ENCODE data around the gene LILRB2.
A peak's percentile ranks its signal among the peaks of the same experiment; 100 is the strongest.
"Not testable (repeated sequence)": the region's sequence is repeated elsewhere in the genome, so short reads cannot be mapped to it uniquely, and the experiment has no call there.

LILRB2 gene

GRCh38 chr19:54272181-54272580, 8.7 kb downstream of the LILRB2 start:
- not testable (repeated sequence) for DNase-seq (ENCODE audit: low spot score)

GRCh38 chr19:54271587-54271986, 9.3 kb downstream of the LILRB2 start:
- not testable (repeated sequence) for DNase-seq (ENCODE audit: low spot score)

DNA sequence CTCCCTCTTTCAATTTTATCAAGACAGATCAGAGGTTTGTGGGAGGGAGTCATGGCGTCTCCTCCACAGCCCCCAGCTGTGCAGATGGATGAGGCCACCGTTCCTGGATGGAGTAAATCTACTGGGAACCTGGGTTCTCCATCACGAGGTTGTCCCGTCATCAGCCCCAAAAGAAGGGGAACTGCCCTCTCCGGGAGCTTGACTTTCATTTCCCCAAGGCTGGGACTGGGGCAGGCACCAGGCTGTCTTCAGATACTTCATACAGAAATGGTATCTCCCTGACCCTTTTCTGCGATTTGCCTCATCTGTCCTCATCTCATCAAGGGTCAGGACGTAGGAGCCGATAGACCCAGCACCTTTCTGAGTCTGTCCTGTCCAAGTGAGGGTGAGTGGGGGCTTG, 9.8 kb downstream of the LILRB2 start:
- DNase-seq (ENCODE audit: low spot score), result no peak

- no peak for DNase-seq (ENCODE audit: low spot score)
Measured at GRCh38 chr19:54268936-54269335, 12.0 kb downstream of the LILRB2 start.

- peak; percentile 74 for DNase-seq (ENCODE audit: low spot score)
Measured at GRCh38 chr19:54266133-54266532, 14.8 kb downstream of the LILRB2 start.

GRCh38 chr19:54262470-54262869, 18.4 kb downstream of the LILRB2 start:
- no peak for DNase-seq (ENCODE audit: low spot score)

DNA sequence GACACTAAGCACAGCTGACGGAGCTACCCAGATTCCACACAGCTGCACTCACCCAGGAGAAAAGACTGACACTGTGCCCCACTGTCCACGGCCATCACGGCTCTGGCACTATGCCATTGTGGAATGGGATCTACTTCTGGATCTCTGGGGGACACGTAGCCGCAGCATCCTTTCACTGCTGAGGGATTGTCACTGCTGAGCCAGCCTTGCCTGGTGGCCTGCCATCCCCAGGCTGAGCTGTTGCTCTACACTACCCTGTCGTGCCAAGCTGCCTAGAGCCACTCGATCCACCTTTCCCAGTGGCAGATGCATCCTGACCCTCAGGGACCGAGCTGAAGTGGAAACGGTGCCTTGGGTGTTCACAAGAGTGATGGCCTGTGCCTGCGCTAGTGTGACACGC, 18.8 kb downstream of the LILRB2 start:
- DNase-seq (ENCODE audit: low spot score), result no peak

DNA sequence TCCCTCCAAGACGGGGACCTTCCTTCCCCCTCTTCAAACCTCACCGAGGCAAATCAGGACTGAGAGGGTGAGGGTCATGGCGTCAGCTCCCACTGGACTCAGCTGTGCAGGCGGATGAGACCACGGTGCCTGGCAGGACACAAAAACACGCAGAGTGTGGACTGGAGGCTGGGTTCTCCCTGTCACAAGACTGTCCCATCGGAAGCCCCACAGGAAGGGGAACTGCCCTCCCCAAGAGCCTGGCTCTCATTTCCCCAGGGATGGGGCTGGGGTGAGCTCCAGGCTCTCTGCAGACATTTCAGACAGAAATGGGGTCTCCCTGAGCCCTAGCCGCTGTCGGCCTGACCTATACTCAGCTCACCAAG, 23.8 kb downstream of the LILRB2 start, which contains the start of gene LILRB5:
Gene LILRB5, minus strand, starts transcription at position 158 of the 365 bp plus-strand sequence. Its CDS starts 80 bp downstream, at position 78.
- DNase-seq (ENCODE audit: low spot score), result no peak

DNA sequence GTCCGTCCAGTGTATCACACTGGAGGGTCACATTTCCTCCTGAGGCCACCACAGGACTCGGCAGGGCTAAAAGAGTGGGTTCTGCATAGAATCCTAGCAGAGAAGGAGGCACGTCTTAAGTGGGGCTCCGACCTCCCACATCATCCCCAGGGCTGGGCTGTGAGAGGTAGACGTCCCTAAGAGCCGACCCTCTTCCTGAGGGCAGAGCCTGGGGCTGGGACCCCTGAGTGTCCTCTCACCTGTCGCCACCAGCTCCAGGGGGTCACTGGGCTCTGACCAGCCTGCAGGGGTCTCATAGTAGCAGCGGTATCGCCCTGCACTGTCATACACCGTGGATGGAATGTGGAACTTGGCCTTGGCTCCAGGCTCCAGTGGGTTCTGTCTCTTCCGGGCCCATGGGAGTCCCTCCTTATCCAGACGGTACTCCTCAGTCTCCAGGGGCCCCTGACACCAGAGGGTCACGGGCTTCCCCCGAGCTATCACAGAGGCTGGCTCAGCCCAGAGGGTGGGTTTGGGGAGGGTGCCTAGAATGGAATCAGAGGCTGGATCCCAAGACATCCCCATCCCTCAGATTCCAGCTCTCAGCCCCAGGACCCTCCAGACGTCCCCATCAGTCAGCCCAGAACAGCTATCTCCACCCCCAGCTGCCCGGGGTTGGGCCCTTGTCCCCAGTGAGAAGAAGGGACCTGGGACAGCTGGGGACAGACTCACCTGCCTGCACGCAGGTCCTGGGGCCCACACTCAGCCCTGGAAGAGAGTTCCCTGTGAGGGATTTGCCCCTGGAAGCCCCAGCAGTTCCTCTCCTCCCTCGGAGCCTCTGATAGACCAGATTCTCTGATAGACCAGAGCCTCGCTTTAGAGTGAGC, 24.4 kb downstream of the LILRB2 start:
- DNase-seq (ENCODE audit: low spot score), result no peak

DNA sequence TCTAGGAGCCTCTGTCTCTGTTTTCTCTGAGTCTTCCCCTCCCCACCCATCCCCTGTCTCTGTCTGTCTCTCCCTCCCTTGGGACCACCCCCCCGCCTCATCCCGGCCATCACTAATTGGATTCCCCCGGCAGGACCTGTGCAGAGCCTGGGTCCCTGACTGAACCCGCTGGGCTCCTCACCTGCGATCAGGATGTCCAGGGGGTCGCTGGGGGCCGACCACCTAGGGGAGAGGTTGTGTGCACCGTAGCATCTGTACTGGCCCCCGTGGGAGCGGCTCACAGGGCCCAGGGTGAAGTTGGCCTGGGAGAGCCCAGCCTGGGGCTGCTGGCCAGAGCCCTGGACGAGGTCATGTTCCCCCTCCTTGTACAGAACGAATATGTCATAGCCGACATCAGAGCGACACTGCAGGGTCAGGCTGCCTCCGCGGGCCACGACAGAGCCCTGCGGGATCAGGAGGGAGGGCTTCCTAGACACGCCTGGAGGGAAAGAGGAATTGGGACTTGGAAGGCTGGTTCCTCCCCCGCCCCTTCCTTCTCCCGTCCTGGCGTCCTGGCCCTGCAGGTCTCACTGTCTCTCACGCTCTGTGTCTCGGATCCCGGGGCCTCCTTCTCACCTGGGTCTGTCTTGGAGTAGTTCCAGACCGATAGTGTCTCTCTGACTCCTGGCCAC, 25.7 kb downstream of the LILRB2 start:
- DNase-seq (ENCODE audit: low spot score), result no peak

DNA sequence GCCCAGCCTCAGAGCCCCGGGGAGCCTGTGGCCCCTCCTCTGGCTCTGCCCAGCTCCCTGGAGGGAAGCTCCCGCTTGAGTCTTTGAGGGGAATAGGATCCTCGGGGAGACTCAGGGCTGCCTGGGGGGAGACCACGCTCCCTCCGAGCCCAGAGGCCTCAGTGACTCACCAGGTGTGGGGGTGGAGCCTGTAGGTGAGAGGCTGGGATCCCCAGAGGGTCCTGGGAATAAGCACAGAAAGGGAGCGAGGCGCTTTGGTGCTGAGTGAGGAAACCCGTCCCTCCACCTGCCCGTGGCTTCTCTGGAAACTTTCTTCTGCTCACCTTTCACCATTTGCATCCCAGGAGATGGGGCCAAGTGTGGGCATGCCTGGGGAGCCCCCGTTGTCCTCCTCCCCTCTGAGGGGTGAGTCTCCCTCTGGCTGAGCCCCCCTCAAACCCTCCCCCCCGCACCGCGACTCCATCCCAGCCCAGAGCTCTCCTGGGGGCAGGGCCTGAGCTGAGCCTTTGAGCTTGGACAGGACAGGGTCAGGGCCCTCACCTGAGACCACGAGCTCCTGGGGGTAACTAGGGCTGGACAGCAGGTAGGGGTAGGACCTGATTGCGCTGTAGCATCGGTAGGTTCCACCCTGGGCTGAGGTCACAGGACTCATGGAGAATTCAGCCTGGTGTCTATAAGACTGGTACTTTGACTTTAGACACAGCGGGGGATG, 26.6 kb downstream of the LILRB2 start:
- no peak for DNase-seq (ENCODE audit: low spot score)

DNA sequence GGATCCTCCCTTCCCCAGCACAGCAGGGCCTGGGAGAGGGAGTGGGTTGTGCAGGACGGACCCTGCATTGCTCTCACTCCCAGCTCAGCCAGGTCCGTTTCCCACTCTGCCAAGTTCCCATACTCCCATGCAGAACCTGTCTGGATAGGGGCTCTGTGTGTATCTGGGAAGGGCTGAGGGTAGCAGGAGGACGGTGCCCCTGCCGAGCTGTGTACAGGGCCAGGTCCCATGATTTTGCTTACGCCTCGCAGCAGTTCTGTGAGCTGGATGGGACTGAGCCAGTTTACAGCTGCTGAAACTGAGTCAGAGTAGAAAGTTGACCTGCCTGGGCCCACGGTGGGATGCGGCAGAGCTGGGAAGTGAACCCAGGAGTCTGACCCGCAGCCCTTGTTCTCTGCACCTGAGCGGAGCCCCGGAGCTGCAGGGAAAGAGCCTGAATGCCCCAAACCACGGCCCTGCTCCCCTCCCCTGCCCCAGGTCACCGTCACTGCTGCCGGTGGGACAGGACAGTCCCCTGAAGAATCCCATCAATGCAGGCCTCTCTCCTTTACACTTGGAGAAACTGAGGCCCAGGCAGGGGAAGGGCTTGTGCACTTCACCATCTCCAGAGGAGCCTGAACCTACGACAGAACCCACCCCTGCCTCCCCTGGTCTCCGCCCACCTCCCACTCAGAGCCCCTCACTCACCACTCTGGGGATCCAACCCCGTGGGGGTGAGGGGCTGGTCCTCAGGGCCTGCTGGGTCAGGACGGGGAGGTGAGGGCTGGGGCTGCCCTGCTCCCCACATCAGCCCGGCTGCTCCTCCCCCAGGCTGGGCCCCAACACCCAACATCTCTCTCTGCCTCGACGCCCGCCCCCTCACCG, 27.3 kb downstream of the LILRB2 start:
- no peak for DNase-seq (ENCODE audit: low spot score)

GRCh38 chr19:54252845-54253244, 28.1 kb downstream of the LILRB2 start:
- DNase-seq (ENCODE audit: low spot score), result no peak

DNA sequence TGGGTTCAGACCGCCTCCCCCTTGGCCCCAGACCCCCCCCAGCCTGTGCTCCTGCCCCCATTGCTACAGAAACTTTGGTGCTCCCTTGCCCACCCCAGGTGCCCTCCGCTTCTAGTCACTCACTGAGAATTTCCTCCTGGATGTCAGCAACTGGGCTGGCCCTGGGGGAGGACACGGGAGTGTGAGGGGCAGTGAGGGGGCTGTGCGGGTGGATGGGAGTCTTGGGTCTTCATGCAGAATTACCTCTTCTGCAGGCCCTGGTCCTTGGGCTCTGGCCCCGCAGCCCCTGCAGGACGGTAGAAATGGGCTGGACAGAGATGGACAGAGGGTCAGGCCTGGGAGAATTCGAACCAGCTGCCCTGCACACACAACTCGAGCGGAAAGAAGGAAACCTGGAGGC, 28.7 kb downstream of the LILRB2 start:
- no peak for DNase-seq (ENCODE audit: low spot score)

GRCh38 chr19:54248016-54248601, 32.8 kb downstream of the LILRB2 start:
- no peak for DNase-seq (ENCODE audit: low spot score)

- DNase-seq (ENCODE audit: low spot score), result no peak
Measured at GRCh38 chr19:54247106-54247930, 33.6 kb downstream of the LILRB2 start.

DNA sequence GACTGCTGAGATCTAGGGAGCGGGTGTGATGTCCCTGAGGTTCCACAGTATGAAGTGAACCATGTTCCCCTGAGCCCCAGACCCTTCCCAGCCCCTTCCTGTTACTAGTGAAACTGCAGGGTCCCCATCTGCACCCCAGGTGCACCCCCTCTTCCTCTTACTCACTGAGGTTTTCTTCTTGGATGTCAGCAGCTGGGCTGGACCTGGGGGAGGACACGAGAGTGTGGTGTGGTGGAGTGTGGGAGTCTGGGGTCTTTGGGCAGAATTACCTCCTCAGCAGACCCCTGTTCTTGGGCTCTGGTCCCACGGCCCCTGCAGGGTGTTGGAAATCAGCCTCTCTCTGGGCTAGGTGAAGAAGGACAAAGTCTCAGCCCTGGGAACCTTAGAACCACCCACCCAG, 35.0 kb downstream of the LILRB2 start:
- DNase-seq (ENCODE audit: low spot score), result no peak

DNA sequence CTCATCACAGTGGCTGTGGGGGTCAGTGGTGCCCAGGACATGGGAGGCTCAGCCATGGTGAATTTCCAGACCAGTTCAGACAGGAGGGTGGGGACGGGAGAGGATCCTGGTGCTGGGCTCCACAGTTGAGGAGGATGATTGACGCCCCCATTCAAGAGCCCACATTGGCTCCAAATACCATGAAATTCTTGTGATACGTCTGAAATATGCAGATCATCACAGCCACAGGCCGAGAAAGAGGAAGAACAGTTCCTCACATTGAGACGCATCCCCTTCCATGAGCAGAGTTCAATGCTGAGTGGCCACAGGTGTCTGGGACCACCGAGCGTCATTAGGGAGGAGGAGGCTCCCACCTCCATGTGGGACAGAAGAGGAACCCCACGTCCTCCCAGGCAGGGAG, 37.1 kb downstream of the LILRB2 start:
- DNase-seq (ENCODE audit: low spot score), result not testable (repeated sequence)

- not testable (repeated sequence) for DNase-seq (ENCODE audit: low spot score)
Measured at GRCh38 chr19:54242646-54243045, 38.3 kb downstream of the LILRB2 start, which contains the start of gene LILRA6. Gene LILRA6, minus strand, starts transcription at chr19:54242790.

- not testable (repeated sequence) for DNase-seq (ENCODE audit: low spot score)
Measured at GRCh38 chr19:54242234-54242633, 38.7 kb downstream of the LILRB2 start.
